RWPE2 (cell line): ENCODE measurements around the gene PALD1.

Source experiments
- ATAC-seq: fragments of 200-7000 bp; cut with Tn5 transposase; 3 replicates; pipeline ENCODE4 v1.9.1; 2021; ENCODE audit warnings: low read depth
- DNase-seq: peaks from one replicate; pipeline ENCODE4 v3.0.0-alpha.2; 2020; ENCODE audit warnings: low spot score
- H3K27ac ChIP-seq: fragments of 450-650 bp; 2 replicates; pipeline ENCODE4 v1.5.1; 2017; ENCODE audit warnings: mild to moderate bottlenecking; ENCODE audit not compliant: poor library complexity, severe bottlenecking
- H3K27me3 ChIP-seq: fragments of 250-450 bp; sonication (Bioruptor Pico); 2 replicates; pipeline ENCODE4 v1.5.1; 2021; ENCODE audit warnings: mild to moderate bottlenecking, moderate library complexity; ENCODE audit not compliant: insufficient read depth, poor library complexity, severe bottlenecking
- H3K36me3 ChIP-seq: fragments of 250-450 bp; sonication (Bioruptor Pico); 2 replicates; pipeline ENCODE4 v1.5.1; 2020; ENCODE audit warnings: low read depth, mild to moderate bottlenecking, moderate library complexity
- H3K4me1 ChIP-seq: fragments of 250-450 bp; sonication (Bioruptor Pico); 2 replicates; pipeline ENCODE4 v1.5.1; 2021; ENCODE audit warnings: mild to moderate bottlenecking, moderate library complexity; ENCODE audit not compliant: insufficient read depth, poor library complexity, severe bottlenecking
- H3K4me3 ChIP-seq: fragments of 250-450 bp; sonication (Bioruptor Pico); 2 replicates; pipeline ENCODE4 v1.5.1; 2021; ENCODE audit warnings: mild to moderate bottlenecking, moderate library complexity; ENCODE audit not compliant: severe bottlenecking
- H3K9me3 ChIP-seq: fragments of 250-450 bp; sonication (Bioruptor Pico); 2 replicates; pipeline ENCODE4 v1.5.1; 2021; ENCODE audit warnings: mild to moderate bottlenecking, moderate library complexity; ENCODE audit not compliant: severe bottlenecking
- CTCF ChIP-seq: fragments of 450-650 bp; IDR thresholded peaks from one replicate; pipeline ENCODE4 v1.5.1; 2017; ENCODE audit warnings: mild to moderate bottlenecking, moderate library complexity; ENCODE audit not compliant: poor library complexity, severe bottlenecking

The PALD1 gene

GRCh38 chr10:70458329-70459060 is 20.1 kb upstream of the PALD1 start:
- Histone ChIP-seq H3K9me3 (no peaks in the 10 kb centered on the region), H3K36me3 (no peaks in the 10 kb centered on the region), H3K27me3 (peaks cover 10% of the 10 kb centered on the region), H3K27ac (no peak overlapping the region), H3K4me3 (no peak overlapping the region), H3K4me1 (no peaks in the 10 kb centered on the region)
- no peak for DNase-seq
- ATAC-seq, result peak; percentile 82
- TF ChIP-seq CTCF, result no peak

- Histone ChIP-seq H3K4me1 (no peaks in the 10 kb centered on the region), H3K9me3 (no peaks in the 10 kb centered on the region), H3K27ac (no peak overlapping the region), H3K4me3 (no peak overlapping the region), H3K36me3 (no peaks in the 10 kb centered on the region), H3K27me3 (peaks cover 10% of the 10 kb centered on the region)
- no peak for TF ChIP-seq CTCF
- DNase-seq (no peak), ATAC-seq (no peak)
Observed at GRCh38 chr10:70459061-70459773, 19.4 kb upstream of the PALD1 start.

- Histone ChIP-seq H3K4me1 (no peaks in the 10 kb centered on the region), H3K27me3 (peaks cover 10% of the 10 kb centered on the region), H3K27ac (no peak overlapping the region), H3K9me3 (no peaks in the 10 kb centered on the region), H3K36me3 (no peaks in the 10 kb centered on the region), H3K4me3 (no peak overlapping the region)
- no peak for TF ChIP-seq CTCF
- DNase-seq (no peak), ATAC-seq (no peak)
Observed at GRCh38 chr10:70459774-70460490, 18.6 kb upstream of the PALD1 start.

- DNase-seq, result no peak
- no peaks in the 10 kb centered on the region for H3K9me3 ChIP-seq
- ATAC-seq, result peak; percentile 65
- no peak overlapping the region for H3K4me3 ChIP-seq
- H3K27ac ChIP-seq, result no peak overlapping the region
- H3K27me3 ChIP-seq, result peaks cover 18% of the 10 kb centered on the region
- TF ChIP-seq CTCF, result peak; percentile 87
- no peaks in the 10 kb centered on the region for H3K36me3 ChIP-seq
- no peaks in the 10 kb centered on the region for H3K4me1 ChIP-seq
Observed at GRCh38 chr10:70461397-70462348, 16.9 kb upstream of the PALD1 start.
